Stimulated activated CD8-positive, alpha-beta memory T cell treated with anti-CD3 and anti-CD28 coated beads, Interleukin-12 subunit alpha, Interleukin-12 subunit beta, amount 100 ng/mL, for 24 hours (primary cell): ENCODE results near the gene SHOC2.

Experiments
- DNase-seq: peaks from one replicate; pipeline ENCODE4 v3.0.0-alpha.2; 2020; ENCODE audit errors: extremely low read depth

Gene SHOC2

GRCh38 chr10:110919349-110919931 is at the start of gene SHOC2:
Gene SHOC2 (plus strand): TSS chr10:110919604. CDS start chr10:110964359, 44,755 bp downstream.
- DNase-seq = peak; percentile 96

- no peak for DNase-seq
These were observed 48.5 kb upstream of the SHOC2 start for GRCh38 chr10:110870823-110871297.

DNA sequence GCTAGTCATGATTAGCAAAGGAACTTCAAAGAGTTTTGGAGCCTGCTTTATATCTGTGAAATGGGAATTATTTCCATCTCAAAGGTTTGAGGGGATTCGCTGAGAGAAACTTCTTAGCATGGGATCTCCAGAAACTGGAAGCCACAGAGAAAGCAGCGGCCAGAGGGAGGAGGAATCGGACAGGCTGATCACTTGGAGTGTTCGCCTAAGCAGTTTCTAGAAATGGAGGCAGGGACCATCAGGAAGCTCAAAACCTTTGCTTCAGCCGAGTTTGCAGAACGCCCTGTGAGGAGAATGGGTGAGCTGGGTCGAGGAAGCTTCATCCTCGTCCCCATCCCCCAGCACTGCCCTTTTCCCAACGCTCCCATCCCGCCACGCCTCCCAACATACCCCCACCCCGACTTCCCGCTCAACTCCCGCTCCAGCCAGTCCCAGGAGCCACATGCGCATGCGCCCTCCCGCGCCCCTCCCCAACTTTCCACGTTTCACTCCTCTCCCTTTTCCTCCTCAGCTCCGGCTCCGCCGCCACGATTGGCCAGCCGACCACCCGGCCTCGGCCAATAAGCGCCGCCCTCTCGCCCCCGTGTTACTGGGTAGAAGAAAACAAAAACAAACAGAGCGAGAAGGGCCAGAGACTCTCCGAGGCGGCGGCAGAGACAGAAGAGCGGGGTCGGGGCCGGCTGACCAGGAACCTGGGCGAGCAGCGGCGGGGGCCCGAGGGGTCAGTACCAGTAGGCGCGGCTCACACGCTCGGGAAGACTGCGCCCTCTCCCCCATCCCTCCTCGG is 47.9 kb upstream of the SHOC2 start, which contains the start of gene PDCD4:
TSS of gene PDCD4 (plus strand) at position 631 of the 787 bp plus-strand sequence. CDS start 4,100 bp downstream, outside the sequence.
- peak; percentile 89 for DNase-seq

DNA sequence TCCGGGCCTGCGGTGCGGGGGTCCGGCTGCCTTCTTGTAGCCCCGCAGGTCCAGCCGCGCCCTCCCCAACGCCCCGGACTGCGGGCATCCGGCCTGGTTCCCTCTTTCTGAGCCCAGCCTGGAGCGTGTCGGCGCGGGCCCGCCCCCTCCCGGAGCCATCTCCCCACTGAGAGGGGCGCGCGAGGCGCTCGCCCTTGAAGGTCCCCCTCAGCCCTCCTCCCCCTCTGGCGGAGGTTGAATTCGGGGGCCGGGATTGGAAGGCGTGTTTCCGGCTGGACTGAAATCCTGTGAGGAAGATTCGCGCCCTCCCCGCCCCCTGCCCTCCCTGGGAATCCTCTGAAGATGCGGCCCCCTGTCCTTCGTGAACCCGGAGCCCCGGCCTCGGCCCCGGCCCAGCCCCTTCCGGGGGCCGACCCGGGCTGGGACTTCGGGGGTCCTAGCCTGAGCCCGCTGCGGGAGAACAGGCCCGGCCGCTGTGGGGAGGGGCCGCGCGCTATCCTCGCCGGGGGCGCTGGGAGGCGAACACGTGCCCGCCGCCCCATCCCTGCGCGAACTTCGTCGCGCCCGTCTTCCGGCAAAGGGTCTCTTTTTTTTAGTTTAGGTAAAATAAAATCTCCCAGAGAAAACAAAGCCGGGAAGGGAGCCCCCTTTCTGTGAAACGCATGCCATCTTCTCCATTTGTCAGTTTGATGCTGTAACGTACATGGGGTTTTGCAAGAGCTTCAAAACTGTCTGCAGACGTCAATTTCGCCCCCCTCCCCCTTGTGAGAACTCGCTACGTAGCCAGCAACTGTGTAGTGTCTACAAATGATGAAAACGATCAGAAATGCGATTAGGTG is 47.0 kb upstream of the SHOC2 start:
- peak; percentile 51 for DNase-seq

DNA sequence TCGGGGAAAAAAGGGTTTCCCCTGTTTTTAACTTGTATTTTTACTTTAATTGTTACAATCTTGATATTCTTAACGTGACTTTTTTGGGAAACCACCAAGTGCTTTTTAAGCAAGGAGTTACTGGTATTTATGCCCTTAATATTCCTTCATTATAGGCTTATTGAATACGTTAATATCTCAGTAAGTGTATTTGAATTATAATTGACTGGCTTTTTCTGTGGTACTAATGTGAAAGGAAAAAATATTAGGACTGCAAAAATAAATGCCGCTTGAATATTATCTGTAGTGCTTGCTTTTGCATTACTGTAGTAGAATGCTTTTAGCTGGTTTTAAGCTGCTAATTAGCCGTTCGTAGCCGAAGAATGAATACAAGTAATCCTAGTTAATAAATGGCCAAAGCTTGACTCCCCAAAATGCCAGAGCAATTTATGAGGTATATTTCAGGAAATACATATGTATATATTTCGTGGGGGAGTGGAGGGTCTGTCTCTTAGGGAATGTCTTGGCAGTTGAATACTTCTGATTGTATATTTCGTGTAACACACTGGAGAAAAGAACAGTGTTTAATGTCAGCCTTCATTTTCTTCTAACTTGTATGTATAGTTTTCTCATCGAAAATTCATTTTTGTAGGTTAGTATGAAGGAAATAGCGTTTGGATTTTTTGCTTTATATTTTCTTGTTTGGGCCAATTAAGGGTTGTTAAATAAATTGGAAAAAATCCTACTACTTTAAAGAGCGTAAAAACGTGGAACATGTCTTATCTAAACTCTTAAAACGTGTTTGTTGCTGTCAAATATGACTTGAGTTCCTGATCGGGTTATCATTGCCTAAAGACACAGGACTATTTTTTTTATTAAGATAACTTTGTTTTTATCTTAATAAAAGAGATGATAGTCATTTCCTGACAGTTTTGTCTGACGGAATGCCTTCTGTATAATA is 46.1 kb upstream of the SHOC2 start:
- DNase-seq = no peak

DNA sequence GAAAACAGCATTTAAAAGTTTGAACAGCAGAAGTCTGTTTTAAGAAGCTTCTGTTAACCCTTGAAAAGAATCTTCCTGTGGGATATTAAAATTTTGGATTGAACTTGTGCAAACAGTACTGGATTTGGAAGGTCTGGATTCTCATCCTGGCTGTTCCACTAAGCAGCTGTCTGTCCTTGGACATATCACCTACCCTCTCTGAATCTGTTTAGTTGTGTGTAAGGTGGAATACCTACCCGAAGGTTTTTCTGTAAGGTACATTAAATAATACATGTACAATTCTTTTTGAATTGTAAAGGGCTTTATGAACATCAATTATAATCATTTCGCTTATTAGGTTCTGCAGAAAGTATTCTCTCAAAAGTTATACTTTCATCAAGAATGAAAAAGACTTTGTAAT is 45.5 kb upstream of the SHOC2 start:
- DNase-seq = no peak

DNA sequence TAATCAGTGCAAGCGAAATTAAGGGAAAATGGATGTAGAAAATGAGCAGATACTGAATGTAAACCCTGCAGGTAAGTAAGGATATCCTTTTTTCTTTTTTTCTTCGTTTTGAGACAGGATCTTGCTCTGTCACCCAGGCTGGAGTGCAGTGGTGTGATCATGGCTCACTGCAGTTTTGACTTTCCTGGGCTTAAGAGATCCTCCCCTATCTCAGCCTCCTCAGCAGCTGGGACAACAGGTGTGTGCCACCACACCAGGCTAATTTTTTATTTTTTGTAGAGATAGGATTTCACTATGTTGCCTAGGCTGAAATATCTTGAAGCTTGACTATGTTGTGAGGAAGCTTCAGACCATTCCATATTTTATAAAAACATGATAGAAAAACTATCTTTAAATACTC is 43.4 kb upstream of the SHOC2 start:
- no peak for DNase-seq

DNA sequence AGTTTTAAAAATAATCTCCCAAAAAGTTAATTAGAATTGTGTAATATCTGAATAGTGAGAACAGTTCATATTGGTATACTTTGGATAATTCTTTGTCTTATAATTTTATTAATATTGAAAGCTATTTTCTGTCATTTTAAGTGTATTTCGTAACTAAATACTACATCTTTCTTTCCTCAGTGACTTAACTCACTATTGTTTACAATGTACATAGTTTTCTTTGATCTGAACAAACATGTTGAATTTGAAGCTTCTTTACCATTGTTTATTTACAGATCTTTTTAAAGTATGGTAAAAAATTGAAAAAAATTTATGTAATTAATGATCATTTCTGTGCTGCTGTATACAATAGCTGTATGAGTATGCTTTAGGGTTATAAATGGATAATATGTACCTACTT is 42.6 kb upstream of the SHOC2 start:
- DNase-seq = no peak

DNA sequence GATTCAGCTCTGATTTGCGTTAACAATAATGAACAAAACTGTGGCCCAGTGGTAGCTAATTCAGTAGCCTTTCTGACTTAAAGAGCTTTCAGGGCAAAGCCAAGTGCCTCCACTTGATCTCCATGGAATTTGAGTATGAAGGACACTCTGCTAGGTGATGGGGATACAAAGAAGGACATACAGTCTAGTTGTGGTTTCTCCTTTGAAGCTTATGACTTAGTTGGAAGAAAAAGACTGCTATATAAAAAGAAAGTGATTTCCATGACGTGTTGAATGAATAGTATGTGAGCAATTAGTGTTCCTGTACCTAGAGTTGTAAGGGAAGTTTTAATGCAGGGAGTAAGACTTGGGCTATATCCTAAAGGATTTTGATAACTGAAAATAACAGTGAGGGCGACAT is 39.4 kb upstream of the SHOC2 start:
- DNase-seq = no peak

DNA sequence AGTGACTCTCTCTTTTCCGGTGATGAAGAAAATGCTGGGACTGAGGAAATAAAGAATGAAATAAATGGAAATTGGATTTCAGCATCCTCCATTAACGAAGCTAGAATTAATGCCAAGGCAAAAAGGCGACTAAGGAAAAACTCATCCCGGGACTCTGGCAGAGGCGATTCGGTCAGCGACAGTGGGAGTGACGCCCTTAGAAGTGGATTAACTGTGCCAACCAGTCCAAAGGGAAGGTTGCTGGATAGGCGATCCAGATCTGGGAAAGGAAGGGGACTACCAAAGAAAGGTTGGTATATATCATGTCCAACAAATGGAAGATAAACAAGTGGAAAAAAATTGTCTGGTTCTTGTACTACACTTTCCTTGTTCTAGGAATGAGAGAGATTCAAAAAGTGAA is 38.2 kb upstream of the SHOC2 start:
- DNase-seq = no peak

GRCh38 chr10:110881905-110882304 is 37.5 kb upstream of the SHOC2 start:
- DNase-seq = no peak

DNA sequence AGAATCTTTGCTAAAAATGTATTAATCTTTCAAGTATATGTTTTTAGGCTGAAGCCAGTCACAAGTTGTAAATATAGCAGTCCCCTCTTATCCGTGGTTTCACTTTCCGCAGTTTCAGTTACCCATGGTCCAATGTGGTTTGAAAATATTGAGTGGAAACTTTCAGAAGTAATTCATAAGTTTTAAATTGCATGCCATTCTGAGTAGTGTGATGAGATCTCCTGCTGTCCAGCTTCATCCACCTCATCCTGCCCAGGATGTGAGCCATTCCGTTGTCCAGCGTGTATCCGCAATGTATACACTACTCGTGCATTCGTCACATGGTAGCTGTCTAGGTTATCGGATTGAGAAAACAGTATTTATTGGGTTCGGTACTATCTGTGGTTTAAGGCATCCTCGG is 35.5 kb upstream of the SHOC2 start:
- DNase-seq = no peak

DNA sequence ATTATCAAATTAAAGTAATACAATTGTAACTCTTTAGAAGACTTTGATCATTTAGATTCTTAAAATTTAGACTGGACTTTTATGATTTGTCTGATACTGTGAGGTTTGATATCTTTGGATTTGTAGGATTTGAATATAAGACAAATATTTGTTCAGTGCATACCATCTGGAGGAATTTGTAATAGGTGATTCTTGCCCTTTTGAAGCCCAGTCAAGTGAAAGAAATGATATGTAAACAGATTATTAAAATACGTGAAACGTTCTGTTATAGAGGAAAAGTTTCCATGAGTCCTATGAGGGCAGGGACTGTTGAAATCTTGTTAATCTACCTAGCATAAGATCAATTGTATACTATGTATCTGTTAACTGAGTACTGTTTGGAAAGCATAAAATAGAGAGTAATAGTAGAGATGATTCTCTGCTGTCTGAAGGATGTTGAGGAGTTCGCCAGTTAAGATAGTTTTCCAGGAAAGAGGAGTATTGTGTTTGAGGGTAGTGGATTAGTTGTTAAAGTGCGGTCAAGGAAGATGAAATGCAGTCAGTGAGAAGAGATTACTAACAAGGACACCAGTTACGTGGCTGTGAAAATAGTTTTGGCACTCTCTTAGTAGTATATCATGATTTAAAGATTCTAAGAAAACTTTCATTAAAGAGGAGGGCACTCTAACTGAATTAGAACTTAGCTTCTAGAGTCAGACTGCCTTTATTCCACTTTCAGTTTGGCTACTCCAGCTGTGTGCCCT is 33.3 kb upstream of the SHOC2 start:
- DNase-seq = no peak

- no peak for DNase-seq
These were observed 31.8 kb upstream of the SHOC2 start for GRCh38 chr10:110887560-110887959.

GRCh38 chr10:110892602-110893288 is 26.7 kb upstream of the SHOC2 start:
- no peak for DNase-seq

DNA sequence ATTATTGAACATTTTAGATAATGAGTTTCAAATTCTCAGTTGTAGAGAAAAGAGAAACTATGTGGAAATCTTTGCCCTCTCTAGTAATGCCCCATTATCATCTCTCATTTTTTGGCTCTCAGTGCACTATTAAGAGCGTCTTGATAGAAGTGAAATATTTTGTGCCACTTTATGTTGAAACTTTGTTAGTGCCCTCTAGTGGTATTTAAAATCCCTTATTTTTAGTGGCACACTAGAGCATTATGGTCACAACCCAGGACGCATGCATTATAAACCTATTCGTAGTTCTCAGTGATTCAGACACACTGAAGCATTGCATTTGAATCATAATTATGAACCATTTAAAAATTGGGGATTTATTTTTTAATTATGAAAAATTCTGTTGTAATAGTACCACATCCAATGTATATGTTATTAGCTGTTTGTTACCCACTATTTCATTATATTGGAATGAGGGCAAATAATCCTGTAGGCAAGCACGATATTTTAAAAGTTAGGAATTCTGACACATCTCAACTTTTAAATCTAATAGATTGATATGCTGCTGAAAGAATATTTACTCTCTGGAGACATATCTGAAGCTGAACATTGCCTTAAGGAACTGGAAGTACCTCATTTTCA is 25.7 kb upstream of the SHOC2 start:
- DNase-seq = no peak

DNA sequence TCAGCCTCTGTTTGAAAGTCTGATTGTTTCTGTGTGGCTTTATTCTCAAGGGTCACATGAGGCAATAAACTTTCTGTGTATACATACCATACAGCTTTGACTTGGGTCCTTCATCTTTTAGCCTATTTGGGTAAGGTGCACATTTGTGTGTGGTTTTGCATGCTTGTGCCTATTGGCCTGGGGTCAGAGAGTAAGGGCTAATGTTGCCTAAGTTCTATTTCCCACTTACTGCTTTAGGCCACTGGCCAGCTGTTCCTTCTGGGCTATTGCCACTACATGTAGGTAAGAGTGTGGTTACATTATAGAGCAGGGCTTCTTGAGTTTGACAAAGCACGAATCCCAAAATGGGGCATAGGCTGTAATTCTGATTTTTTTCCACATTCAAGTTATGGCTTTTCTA is 22.2 kb upstream of the SHOC2 start:
- no peak for DNase-seq

- DNase-seq = no peak
These were observed 21.0 kb upstream of the SHOC2 start for GRCh38 chr10:110898391-110898790.

GRCh38 chr10:110900983-110901382 is 18.4 kb upstream of the SHOC2 start:
- no peak for DNase-seq
